Stimulated activated CD4-positive, alpha-beta T cell treated with anti-CD3 and anti-CD28 coated beads, TNF-alpha, amount 100 ng/mL, for 1 hour (primary cell): ENCODE measurements around the gene MYRFL.
"Not testable (repeated sequence)": the region's sequence is repeated elsewhere in the genome, so short reads cannot be mapped to it uniquely, and the experiment has no call there.

Experiments used
- DNase-seq, 3 donors: peaks; one replicate each; pipeline ENCODE4 v3.0.0-alpha.2; 2020; ENCODE audit warnings: low read depth in 3 of 3, low spot score in 1 of 3

The MYRFL gene

GRCh38 chr12:69824966-69825560 lies at the start of gene MYRFL:
TSS of gene MYRFL (plus strand) at chr12:69825227. CDS start at chr12:69825518, 291 bp downstream.
- no peak for DNase-seq

DNA sequence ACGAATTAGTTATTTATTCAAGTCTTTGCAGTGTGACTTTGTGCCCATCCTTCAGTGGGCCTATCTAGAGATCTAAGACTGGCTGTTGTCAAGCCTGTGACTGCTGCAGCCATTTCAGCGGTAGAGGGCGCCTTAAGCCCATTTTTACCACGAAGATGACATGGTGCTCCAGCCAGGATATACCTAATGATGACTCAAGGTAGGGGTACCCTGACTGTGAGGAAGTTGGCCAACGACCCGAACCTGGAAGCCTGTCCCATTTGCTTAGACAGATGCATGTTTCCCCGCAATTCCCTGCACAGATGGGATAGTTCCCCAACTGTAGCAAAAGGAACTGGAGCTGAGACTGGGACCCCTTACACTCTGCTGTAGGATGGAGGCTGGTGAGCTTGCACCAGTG lies 45.1 kb upstream of the MYRFL start:
- no peak for DNase-seq

DNA sequence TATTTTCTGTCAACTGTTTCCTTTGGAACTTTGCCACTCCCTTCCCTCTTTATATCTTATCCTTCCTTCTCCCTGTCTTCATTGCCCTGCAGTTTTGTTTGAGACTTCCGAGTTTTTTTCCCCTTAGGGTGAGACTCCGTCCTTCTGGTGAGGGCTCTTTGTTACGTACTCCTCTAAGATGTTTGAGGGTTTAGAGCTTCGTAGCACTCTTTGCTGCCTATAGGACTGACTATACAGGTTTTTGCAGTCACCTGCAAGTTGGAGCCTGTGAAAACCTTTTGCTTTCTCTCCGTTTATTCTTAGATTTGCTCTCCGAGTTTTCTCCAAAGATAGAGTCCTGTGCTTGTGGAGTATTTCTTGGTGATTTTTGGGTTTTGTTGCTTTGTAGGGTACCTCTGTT lies 41.7 kb upstream of the MYRFL start:
- no peak for DNase-seq

DNA sequence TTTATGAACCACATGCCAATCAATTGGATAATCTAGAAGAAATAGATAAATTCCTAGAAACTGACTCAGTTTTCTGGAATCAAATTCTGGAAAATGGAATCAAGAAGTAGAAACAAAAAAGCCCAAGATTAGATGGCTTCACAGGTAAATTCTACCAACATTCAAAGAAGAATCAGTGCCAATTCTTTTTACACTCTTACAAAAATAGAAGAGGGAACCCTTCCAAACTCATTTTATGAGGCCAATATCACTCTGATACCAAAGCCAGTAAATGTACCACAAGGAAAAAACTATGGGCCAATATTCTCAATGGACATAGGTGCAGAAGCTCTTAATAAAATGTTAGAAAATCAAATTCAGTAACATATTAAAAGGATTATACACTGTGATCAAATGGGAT lies 35.7 kb upstream of the MYRFL start:
- DNase-seq, result no peak

GRCh38 chr12:69792533-69792932 lies 32.5 kb upstream of the MYRFL start:
- DNase-seq, result no peak

- not testable (repeated sequence) for DNase-seq
These were observed 17.7 kb upstream of the MYRFL start for GRCh38 chr12:69807101-69807897.

- no peak for DNase-seq
These were observed 14.0 kb upstream of the MYRFL start for GRCh38 chr12:69810870-69811498.

DNA sequence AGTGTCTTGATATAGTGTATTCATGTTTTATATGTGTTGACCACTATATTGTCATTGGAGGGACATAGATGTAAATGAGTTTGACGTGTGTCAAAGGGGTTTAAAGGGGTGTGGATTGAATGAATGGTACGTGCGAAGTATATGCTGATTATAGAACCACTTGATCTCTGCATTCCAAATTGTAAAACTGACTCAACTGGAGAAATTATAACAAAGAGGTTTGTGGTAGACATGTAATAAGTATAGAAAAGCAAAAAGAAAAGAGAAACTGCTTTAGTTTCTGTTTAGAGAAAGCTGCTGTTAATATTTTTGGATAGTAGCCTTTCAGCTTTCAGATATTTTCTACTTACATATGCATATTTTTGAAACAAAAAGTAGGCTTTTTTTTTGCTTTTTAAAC lies 8.9 kb upstream of the MYRFL start:
- DNase-seq, result no peak

- DNase-seq, result no peak
These were observed 4.0 kb upstream of the MYRFL start for GRCh38 chr12:69821032-69821455.

DNA sequence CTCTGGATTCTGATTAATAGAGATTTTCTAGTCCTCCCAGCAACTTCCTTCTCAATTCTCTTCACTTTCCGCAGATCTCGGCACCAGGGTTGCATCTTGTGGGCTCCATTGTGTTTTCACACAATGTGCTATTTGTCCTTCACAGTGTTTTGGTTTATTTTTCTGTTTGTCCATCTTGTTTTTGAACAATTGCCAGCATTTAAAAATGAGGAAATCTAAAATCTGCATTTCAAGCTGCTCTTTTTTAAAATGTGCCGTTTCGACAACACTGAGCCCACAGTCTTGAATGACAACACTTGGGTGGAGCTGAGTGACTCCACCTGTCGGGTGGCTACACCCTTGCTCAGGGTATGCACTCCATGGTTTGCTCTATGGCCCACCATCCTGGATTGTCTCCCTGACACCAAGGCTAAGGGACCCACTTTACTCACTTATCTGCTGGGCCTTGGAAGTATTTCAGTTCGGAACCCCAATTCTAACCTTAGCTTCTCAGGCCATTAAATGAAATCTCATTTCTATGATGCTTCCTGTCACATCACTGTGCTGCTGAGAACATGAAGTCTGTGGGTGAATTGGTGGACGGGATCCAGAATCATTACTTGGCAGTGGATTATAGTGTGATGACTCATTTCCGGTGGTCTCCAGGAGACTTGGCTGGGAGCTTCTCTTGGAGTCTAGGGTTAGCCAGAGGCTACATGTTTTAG lies 3.4 kb upstream of the MYRFL start:
- no peak for DNase-seq

DNA sequence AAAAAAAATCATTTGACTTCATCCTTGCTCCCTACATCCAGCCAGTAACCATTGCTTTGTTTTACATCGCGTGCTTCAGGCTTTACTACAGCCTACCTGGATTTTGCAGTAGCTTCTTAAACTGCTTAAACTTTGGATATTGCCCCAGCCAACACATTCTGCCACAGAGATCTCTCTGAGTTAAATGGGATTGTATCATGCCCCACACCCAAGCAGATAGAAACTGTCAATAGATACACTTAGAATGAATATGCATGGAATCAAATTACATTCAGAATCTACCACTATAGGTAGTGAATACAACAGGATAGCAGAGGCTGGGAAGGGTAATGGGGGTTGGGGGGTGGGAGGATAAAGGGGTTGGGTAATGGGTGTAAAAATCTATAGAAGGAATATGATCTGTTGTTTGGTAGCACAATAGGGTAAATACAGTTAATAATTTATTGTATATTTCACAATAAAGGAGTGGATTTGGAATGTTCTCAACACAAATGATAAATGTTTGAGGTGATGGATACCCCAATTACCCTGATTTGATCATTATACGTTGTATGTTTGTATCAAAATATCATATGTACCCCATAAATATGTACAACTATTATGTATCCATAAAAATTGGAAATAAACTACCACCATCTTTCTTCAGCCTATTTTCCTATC lies 2.7 kb upstream of the MYRFL start:
- no peak for DNase-seq

- DNase-seq, result no peak
These were observed 999 bp upstream of the MYRFL start for GRCh38 chr12:69824028-69824427.

DNA sequence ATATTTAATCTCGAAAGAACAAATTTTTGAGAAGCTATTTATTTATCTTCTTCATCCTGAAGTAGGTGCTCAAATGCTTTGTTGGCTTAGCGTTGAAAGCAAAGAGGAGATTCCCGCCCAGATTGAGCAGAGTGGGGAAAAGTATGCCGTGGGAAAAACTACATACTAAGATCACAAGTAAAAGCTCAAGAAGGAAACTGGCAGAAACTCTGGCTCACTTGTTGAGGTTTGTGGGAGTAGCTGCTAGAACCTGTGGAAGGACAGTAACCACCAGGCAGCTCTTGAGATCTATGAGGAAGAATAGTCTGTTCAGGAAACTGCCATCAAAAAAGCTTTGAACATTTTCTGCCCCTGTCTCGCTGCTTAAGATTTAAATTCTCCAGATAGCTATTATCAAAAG lies 3.9 kb downstream of the MYRFL start:
- DNase-seq, result no peak

DNA sequence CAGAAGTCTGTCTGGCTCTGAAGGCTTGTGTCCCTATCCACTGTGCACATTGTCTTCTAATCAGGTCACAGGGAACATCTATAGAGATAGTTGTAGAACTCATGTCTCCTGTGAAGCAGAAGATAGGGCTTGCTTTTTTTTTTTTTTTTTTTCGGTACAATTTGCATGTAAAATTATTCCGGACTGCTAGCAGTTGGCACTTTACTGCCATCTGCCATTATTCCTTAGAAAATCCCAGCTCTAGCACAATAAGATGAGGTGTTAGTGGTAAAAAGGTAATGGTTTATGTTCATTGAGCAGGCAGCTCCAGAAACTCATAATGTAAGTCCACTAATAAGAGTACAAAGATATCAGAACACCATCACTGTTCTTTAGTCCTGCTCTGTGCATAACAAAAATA lies 8.7 kb downstream of the MYRFL start:
- no peak for DNase-seq

- DNase-seq, result no peak
These were observed 9.1 kb downstream of the MYRFL start for GRCh38 chr12:69834147-69834546.

DNA sequence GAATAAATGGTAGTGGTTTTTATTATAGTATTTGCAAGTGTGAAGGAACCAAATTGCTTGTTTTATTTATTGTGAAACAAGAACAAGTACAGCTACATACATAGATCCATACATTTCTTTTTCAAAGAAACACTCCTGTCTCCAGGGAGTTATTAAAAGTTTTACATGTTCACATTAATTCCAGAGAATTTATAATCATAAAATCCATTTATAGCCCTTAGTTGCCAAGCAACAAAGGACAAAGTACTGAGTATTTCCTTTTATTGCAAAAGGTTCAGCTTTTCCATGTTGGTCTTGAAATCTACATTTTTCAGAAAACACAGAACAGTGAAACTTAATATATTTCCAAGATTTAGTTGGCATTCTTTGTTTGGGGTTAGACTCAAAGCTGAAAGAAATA lies 9.5 kb downstream of the MYRFL start:
- no peak for DNase-seq

- DNase-seq, result no peak
These were observed 10.1 kb downstream of the MYRFL start for GRCh38 chr12:69835081-69835480.

DNA sequence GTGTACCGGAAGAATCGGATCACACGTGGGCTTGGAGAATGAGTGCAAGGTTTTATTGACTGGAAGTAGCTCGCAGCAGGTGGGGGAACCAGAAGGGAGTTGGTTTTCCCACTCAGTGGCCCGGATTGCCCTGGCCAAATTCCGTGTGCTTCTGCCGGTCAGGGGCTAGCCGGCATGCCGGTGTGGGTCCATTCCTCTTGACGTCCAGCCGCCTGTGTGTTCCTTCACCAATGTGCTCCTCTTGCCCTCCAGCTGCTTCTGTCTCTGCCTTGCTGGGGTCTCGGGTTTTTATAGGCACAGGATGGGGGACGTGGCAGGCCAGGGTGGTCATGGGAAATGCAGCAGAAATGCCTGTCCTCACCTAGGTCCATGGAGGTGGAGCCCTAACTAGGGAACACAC lies 11.0 kb downstream of the MYRFL start:
- no peak for DNase-seq

DNA sequence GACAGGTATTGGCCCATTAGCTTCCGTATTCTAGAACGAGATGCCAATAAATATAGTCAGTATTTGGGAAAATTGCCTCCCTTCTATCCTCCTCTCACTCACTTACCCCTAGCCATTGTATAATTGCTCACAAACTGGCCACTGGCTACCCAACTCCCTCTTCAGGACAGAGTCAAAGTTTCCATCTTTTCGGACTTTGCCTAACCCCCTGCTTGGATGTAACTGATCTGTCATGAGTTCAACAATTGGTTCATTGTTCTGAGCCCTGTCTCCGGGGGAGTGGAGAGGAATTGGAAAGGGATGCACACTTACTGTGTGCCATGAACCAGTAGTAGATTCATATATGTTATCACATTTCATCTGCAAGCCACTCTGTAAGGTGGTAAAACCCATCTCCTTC lies 12.2 kb downstream of the MYRFL start:
- no peak for DNase-seq

GRCh38 chr12:69837657-69838415 lies 12.8 kb downstream of the MYRFL start:
- DNase-seq, result no peak

DNA sequence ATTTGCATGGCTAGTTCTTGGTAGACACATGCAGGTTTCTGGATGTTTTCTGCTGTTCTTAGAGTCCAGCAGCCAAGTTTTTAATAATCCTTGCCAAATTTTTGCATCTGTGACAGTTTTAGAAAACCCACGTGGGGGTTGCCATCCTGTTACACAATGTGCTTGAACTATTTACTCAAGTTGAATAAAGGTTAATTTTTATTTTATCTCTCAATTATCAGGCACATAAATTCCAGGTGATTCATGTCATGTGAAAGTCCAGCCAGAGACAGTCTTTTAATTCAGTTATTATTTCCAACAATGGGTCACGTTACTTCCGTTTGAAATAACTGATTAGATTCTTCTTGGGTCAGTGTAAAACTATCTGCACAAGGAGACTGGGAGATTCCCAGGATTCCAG lies 15.7 kb downstream of the MYRFL start:
- DNase-seq, result no peak
